ENCODE results near the gene ADD1. TPM values are rescaled to one million over a fixed set of nuclear protein-coding genes. Genes with fewer than 3 reads are reported as not detected.
A peak's percentile ranks its signal among the peaks of the same experiment; 100 is the strongest.

ADD1 gene
- total RNA-seq, 1 experiment from 2014 or later, result 163 TPM

- Histone ChIP-seq H3K56ac (ENCODE audit: insufficient read length, low read depth, low read length) (no peak overlapping the region), H2AK5ac (ENCODE audit: insufficient read length, low read length) (no peak overlapping the region), H3K23me2 (ENCODE audit: insufficient read length, low read depth, low read length, poor library complexity, severe bottlenecking) (peaks cover 7% of the 10 kb centered on the region), H3K79me2 (ENCODE audit: insufficient read depth, low read length) (no peaks in the 10 kb centered on the region), H4K5ac (ENCODE audit: insufficient read length, low read depth, low read length) (no peak overlapping the region), H3K4me1 (ENCODE audit: insufficient read depth, low read length) (no peaks in the 10 kb centered on the region), H4K91ac (ENCODE audit: insufficient read length, low read depth, low read length) (no peak overlapping the region), H3K14ac (ENCODE audit: insufficient read depth, low read length) (no peak overlapping the region), H3K23ac (ENCODE audit: insufficient read length, low read depth, low read length) (no peak overlapping the region), H3K4ac (ENCODE audit: low read depth, low read length) (no peak overlapping the region), H3K79me1 (ENCODE audit: insufficient read depth, low read depth, low read length, poor library complexity, severe bottlenecking) (no peaks in the 10 kb centered on the region), H3K4me2 (ENCODE audit: insufficient read depth, insufficient read length, low read length) (no peak overlapping the region), H3K9ac (ENCODE audit: extremely low read depth, insufficient read length, low read length) (no peak overlapping the region), H2AFZ (ENCODE audit: low read length) (no peak overlapping the region), H2BK120ac (ENCODE audit: low read depth, low read length, poor library complexity, severe bottlenecking) (no peak overlapping the region), H3K27ac (ENCODE audit: insufficient read length, low read depth, low read length) (no peak overlapping the region), H4K20me1 (ENCODE audit: control insufficient read depth, insufficient read depth, insufficient read length) (no peaks in the 10 kb centered on the region), H3K18ac (ENCODE audit: insufficient read length, low read depth, low read length) (no peak overlapping the region), H2BK20ac (ENCODE audit: low read depth, low read length, poor library complexity, severe bottlenecking) (no peak overlapping the region), H2BK15ac (ENCODE audit: low read depth, low read length) (no peak overlapping the region), H2BK5ac (ENCODE audit: insufficient read length, low read length) (no peak overlapping the region), H3K9me3 (ENCODE audit: control insufficient read depth, low read depth, low read length) (no peaks in the 10 kb centered on the region), H4K8ac (replicated peaks; ENCODE audit: insufficient read length, low read depth, low read length) (no peak overlapping the region), H3T11ph (ENCODE audit: low read length) (no peak overlapping the region), H2BK12ac (ENCODE audit: insufficient read length, low read depth, low read length) (no peak overlapping the region), H3K27me3 (ENCODE audit: insufficient read depth, low read length) (no peaks in the 10 kb centered on the region)
- no peak for DNase-seq
- Mint-ChIP-seq H3K27ac (peak overlapping the region; percentile 11 to 68 (median 32); a peak in 5 of 7 replicates), H3K27me3 (ENCODE audit: low read depth) (peaks cover 10% of the 10 kb centered on the region), H3K4me3 (peak overlapping the region; percentile 63 to 77), H3K36me3 (ENCODE audit: insufficient read depth in 1 of 3, low read depth in 3 of 3) (peaks cover 13 to 26% (median 14%) of the 10 kb centered on the region in 3 experiments), H3K9me3 (peaks cover 2 to 3% of the 10 kb centered on the region in 2 experiments; a peak in 2 of 5 replicates), H3K4me1 (peaks cover 18 to 20% of the 10 kb centered on the region in 2 experiments)
- no peak for TF ChIP-seq CTCF (conservative IDR thresholded peaks at IDR 0.05)
- no CpG with 5 or more reads among the region's 5 CpGs for WGBS (ENCODE audit: extremely low coverage, insufficient read length, low lambda C conversion rate)
Measured at GRCh38 chr4:2819244-2820215, 24.1 kb upstream of the ADD1 start.
